ENCODE data around the gene SCTR. TPM values are rescaled to one million over a fixed set of nuclear protein-coding genes. Genes with fewer than 3 reads are reported as not detected.
A peak's percentile ranks its signal among the peaks of the same experiment; 100 is the strongest.

The SCTR gene
- total and polyA plus RNA-seq, 7 experiments from 2014 or later = not detected

GRCh38 chr2:119477113-119477505 lies 47.2 kb downstream of the SCTR start:
- no peaks in the 10 kb centered on the region for H3K27me3 ChIP-seq (ENCODE audit: control insufficient read depth in 2 of 2, insufficient read depth in 2 of 2, low read length in 2 of 2)
- no peak overlapping the region for H3K27ac ChIP-seq (ENCODE audit: low read depth, low read length)
- Mint-ChIP-seq H3K4me1 (peaks cover 0 to 2% (median 0%) of the 10 kb centered on the region in 7 donors), H3K4me3 (no peak overlapping the region), H3K9me3 (no peaks in the 10 kb centered on the region), H3K27ac (no peak overlapping the region), H3K27me3 (peaks cover 0 to 32% (median 9%) of the 10 kb centered on the region in 5 donors), H3K36me3 (no peaks in the 10 kb centered on the region)
- ChIA-PET POLR2A (no interaction called here), CTCF (interaction anchor here (1.3 to 1.9 kb wide), 2 partner anchors 9 to 595 kb away, joined by 6 to 9 read pairs; no protein-coding TSS in a partner anchor)
- DNase-seq = no peak
- no peak overlapping the region for H3K4me3 ChIP-seq (ENCODE audit: low read length)
- no peaks in the 10 kb centered on the region for H3K9me3 ChIP-seq (ENCODE audit: control insufficient read depth in 2 of 3, low read length in 3 of 3)
- intact Hi-C loops (cut with micrococcal nuclease) = loop anchor here in 1 of 2 donors (2.0 to 5.0 kb wide), 2 partner anchors 1254 to 1430 kb away; no protein-coding TSS in a partner anchor
- no peaks in the 10 kb centered on the region for H3K4me1 ChIP-seq (ENCODE audit: control insufficient read depth in 2 of 2, insufficient read depth in 2 of 2, low read length in 2 of 2)
- no peaks in the 10 kb centered on the region for H3K36me3 ChIP-seq (ENCODE audit: control insufficient read depth in 2 of 3, insufficient read depth in 3 of 3, low read length in 3 of 3)
- ATAC-seq = no peak

- intact Hi-C loops (cut with micrococcal nuclease) = loop anchor here (1.0 to 5.0 kb wide), 3 partner anchors 69 to 1429 kb away; no protein-coding TSS in a partner anchor
- Mint-ChIP-seq H3K4me1 (peaks cover 0 to 2% (median 0%) of the 10 kb centered on the region in 7 donors), H3K27ac (no peak overlapping the region), H3K36me3 (no peaks in the 10 kb centered on the region), H3K9me3 (no peaks in the 10 kb centered on the region), H3K4me3 (no peak overlapping the region), H3K27me3 (peaks cover 0 to 29% (median 9%) of the 10 kb centered on the region in 5 donors)
- ChIA-PET CTCF (interaction anchor here (1.3 to 1.9 kb wide), 2 partner anchors 9 to 594 kb away, joined by 6 to 9 read pairs; no protein-coding TSS in a partner anchor), POLR2A (no interaction called here)
- DNase-seq = peak in 6 of 9 donors; percentile 14 to 52 (median 26)
- no peaks in the 10 kb centered on the region for H3K9me3 ChIP-seq (ENCODE audit: control insufficient read depth in 2 of 3, low read length in 3 of 3)
- ATAC-seq = peak; percentile 61
- no peaks in the 10 kb centered on the region for H3K4me1 ChIP-seq (ENCODE audit: control insufficient read depth in 2 of 2, insufficient read depth in 2 of 2, low read length in 2 of 2)
- H3K27me3 ChIP-seq (ENCODE audit: control insufficient read depth in 2 of 2, insufficient read depth in 2 of 2, low read length in 2 of 2) = no peaks in the 10 kb centered on the region
- no peak overlapping the region for H3K27ac ChIP-seq (ENCODE audit: low read depth, low read length)
- H3K4me3 ChIP-seq (ENCODE audit: low read length) = no peak overlapping the region
- H3K36me3 ChIP-seq (ENCODE audit: control insufficient read depth in 2 of 3, insufficient read depth in 3 of 3, low read length in 3 of 3) = no peaks in the 10 kb centered on the region
Observed at GRCh38 chr2:119476301-119477112, 47.8 kb downstream of the SCTR start.

GRCh38 chr2:119475857-119476244 lies 48.4 kb downstream of the SCTR start:
- no peak for DNase-seq
- Histone ChIP-seq H3K27me3 (ENCODE audit: control insufficient read depth in 2 of 2, insufficient read depth in 2 of 2, low read length in 2 of 2) (no peaks in the 10 kb centered on the region), H3K4me1 (ENCODE audit: control insufficient read depth in 2 of 2, insufficient read depth in 2 of 2, low read length in 2 of 2) (no peaks in the 10 kb centered on the region), H3K27ac (ENCODE audit: low read depth, low read length) (no peak overlapping the region), H3K9me3 (ENCODE audit: control insufficient read depth in 2 of 3, low read length in 3 of 3) (no peaks in the 10 kb centered on the region), H3K4me3 (ENCODE audit: low read length) (no peak overlapping the region), H3K36me3 (ENCODE audit: control insufficient read depth in 2 of 3, insufficient read depth in 3 of 3, low read length in 3 of 3) (no peaks in the 10 kb centered on the region)
- Mint-ChIP-seq H3K9me3 (no peaks in the 10 kb centered on the region), H3K27ac (no peak overlapping the region), H3K27me3 (peaks cover 0 to 22% (median 9%) of the 10 kb centered on the region in 5 donors), H3K4me3 (no peak overlapping the region), H3K36me3 (no peaks in the 10 kb centered on the region), H3K4me1 (peaks cover 0 to 2% (median 0%) of the 10 kb centered on the region in 7 donors)
- ATAC-seq = no peak
- POLR2A ChIA-PET = no interaction called here
- intact Hi-C loops (cut with micrococcal nuclease) = loop anchor here (1.0 to 5.0 kb wide), 3 partner anchors 69 to 1429 kb away; no protein-coding TSS in a partner anchor
- CTCF ChIA-PET = interaction anchor here (1.3 to 1.9 kb wide), 2 partner anchors 10 to 594 kb away, joined by 6 to 9 read pairs; no protein-coding TSS in a partner anchor

- no peak for ATAC-seq
- intact Hi-C loops (cut with micrococcal nuclease) = loop anchor here in 1 of 2 donors (5.0 kb wide), 1 partner anchor 1428 kb away; no protein-coding TSS in a partner anchor
Observed at GRCh38 chr2:119475225-119475856, 48.9 kb downstream of the SCTR start.

GRCh38 chr2:119474371-119475224 lies 49.7 kb downstream of the SCTR start:
- Histone ChIP-seq H3K4me3 (ENCODE audit: low read length) (no peak overlapping the region), H3K36me3 (ENCODE audit: control insufficient read depth in 2 of 3, insufficient read depth in 3 of 3, low read length in 3 of 3) (no peaks in the 10 kb centered on the region), H3K4me1 (ENCODE audit: control insufficient read depth in 2 of 2, insufficient read depth in 2 of 2, low read length in 2 of 2) (no peaks in the 10 kb centered on the region), H3K27ac (ENCODE audit: low read depth, low read length) (no peak overlapping the region), H3K27me3 (ENCODE audit: control insufficient read depth in 2 of 2, insufficient read depth in 2 of 2, low read length in 2 of 2) (no peaks in the 10 kb centered on the region), H3K9me3 (ENCODE audit: control insufficient read depth in 2 of 3, low read length in 3 of 3) (no peaks in the 10 kb centered on the region)
- Mint-ChIP-seq H3K9me3 (no peaks in the 10 kb centered on the region), H3K27me3 (peaks cover 0 to 22% (median 9%) of the 10 kb centered on the region in 5 donors), H3K27ac (no peak overlapping the region), H3K4me3 (no peak overlapping the region), H3K36me3 (no peaks in the 10 kb centered on the region), H3K4me1 (peaks cover 0 to 2% (median 0%) of the 10 kb centered on the region in 7 donors)
- ATAC-seq (no peak), DNase-seq (no peak)
- POLR2A ChIA-PET = no interaction called here
- intact Hi-C loops (cut with micrococcal nuclease) = loop anchor here in 1 of 2 donors (5.0 kb wide), 1 partner anchor 1427 kb away; no protein-coding TSS in a partner anchor
- CTCF ChIA-PET = no interaction called here

More at GRCh38 chr2:119475225-119475856, 48.9 kb downstream of the SCTR start:
- no peak overlapping the region for H3K27ac ChIP-seq (ENCODE audit: low read depth, low read length)
- Mint-ChIP-seq H3K4me1 (peaks cover 0 to 2% (median 0%) of the 10 kb centered on the region in 7 donors), H3K36me3 (no peaks in the 10 kb centered on the region), H3K27me3 (peaks cover 0 to 22% (median 9%) of the 10 kb centered on the region in 5 donors), H3K27ac (no peak overlapping the region), H3K4me3 (no peak overlapping the region), H3K9me3 (no peaks in the 10 kb centered on the region)
- H3K27me3 ChIP-seq (ENCODE audit: control insufficient read depth in 2 of 2, insufficient read depth in 2 of 2, low read length in 2 of 2) = no peaks in the 10 kb centered on the region
- DNase-seq = no peak
- H3K9me3 ChIP-seq (ENCODE audit: control insufficient read depth in 2 of 3, low read length in 3 of 3) = no peaks in the 10 kb centered on the region
- ChIA-PET CTCF (no interaction called here), POLR2A (no interaction called here)
- H3K4me1 ChIP-seq (ENCODE audit: control insufficient read depth in 2 of 2, insufficient read depth in 2 of 2, low read length in 2 of 2) = no peaks in the 10 kb centered on the region
- H3K36me3 ChIP-seq (ENCODE audit: control insufficient read depth in 2 of 3, insufficient read depth in 3 of 3, low read length in 3 of 3) = no peaks in the 10 kb centered on the region
- no peak overlapping the region for H3K4me3 ChIP-seq (ENCODE audit: low read length)

Data from naive thymus-derived CD4-positive, alpha-beta T cell (primary cell).